HEK293 (cell line): Measurements from ENCODE around the gene ZNF577.

Experiments
- SCRT2 ChIP-seq: fragments of 450-650 bp; formaldehyde crosslinking; IDR thresholded peaks from 2 replicates; pipeline ENCODE4 v1.5.1; 2016; ENCODE audit warnings: missing biosample characterization, missing genetic modification characterization
- ZNF10 ChIP-seq: fragments of 450-650 bp; formaldehyde crosslinking; IDR thresholded peaks from 2 replicates; pipeline ENCODE4 v1.5.1; 2017; ENCODE audit warnings: missing biosample characterization, missing genetic modification characterization
- ZNF223 ChIP-seq: fragments of 450-650 bp; formaldehyde crosslinking; IDR thresholded peaks from 2 replicates; pipeline ENCODE4 v1.5.1; 2016; ENCODE audit warnings: missing biosample characterization, missing genetic modification characterization
- ZNF311 ChIP-seq: fragments of 450-650 bp; formaldehyde crosslinking; IDR thresholded peaks from 2 replicates; pipeline ENCODE4 v1.5.1; 2017; ENCODE audit warnings: missing biosample characterization, missing genetic modification characterization, borderline replicate concordance
- ZNF426 ChIP-seq: fragments of 450-650 bp; formaldehyde crosslinking; IDR thresholded peaks from 2 replicates; pipeline ENCODE4 v1.5.1; 2017; ENCODE audit warnings: missing biosample characterization, missing genetic modification characterization, mild to moderate bottlenecking, inconsistent platforms, moderate library complexity
- ZNF660 ChIP-seq: fragments of 450-650 bp; IDR thresholded peaks from 2 replicates; pipeline ENCODE4 v1.5.1; 2018; ENCODE audit warnings: missing biosample characterization, mild to moderate bottlenecking, missing genetic modification characterization
- TF ChIP-seq, protein P1 (sequence below): fragments of 450-650 bp; formaldehyde crosslinking; IDR thresholded peaks from 2 replicates; pipeline ENCODE4 v1.5.1; 2016; ENCODE audit warnings: missing biosample characterization, missing genetic modification characterization
- TF ChIP-seq, protein P2 (sequence below): fragments of 450-650 bp; formaldehyde crosslinking; IDR thresholded peaks from 2 replicates; pipeline ENCODE4 v1.5.1; 2016; ENCODE audit warnings: missing biosample characterization, missing genetic modification characterization
- TF ChIP-seq, protein P3 (sequence below): fragments of 450-650 bp; formaldehyde crosslinking; IDR thresholded peaks from 2 replicates; pipeline ENCODE4 v1.5.1; 2016; ENCODE audit warnings: missing biosample characterization, missing genetic modification characterization
- TF ChIP-seq, protein P4 (sequence below): fragments of 450-650 bp; formaldehyde crosslinking; IDR thresholded peaks from 2 replicates; pipeline ENCODE4 v1.5.1; 2016; ENCODE audit warnings: missing biosample characterization, missing genetic modification characterization

DNA sequence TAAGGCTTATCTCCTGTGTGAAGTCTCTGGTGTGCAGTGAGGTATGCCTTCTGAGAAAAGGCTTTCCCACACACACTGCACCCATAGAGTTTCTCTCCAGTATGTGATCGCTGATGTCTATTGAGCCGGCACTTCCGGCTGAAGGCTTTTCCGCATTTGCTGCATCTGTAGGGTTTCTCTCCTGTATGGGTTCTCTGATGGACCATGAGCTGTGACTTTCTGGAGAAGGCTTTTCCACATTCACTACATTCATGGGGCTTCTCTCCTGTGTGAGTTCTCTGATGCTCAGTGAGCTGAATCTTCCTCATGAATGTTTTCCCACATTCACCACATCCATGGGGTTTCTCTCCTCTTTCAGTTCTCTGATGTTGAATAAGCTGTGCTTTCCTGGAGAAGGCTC is 14.7 kb downstream of the ZNF577 start:
- TF ChIP-seq ZNF426 (tag by site-specific recombination) (no peak), SCRT2 (tag by site-specific recombination) (no peak), ZNF10 (tag by site-specific recombination) (no peak), ZNF223 (no peak), ZNF660 (no peak), ZNF311 (tag by site-specific recombination) (no peak)
- TF ChIP-seq, protein P1, sequence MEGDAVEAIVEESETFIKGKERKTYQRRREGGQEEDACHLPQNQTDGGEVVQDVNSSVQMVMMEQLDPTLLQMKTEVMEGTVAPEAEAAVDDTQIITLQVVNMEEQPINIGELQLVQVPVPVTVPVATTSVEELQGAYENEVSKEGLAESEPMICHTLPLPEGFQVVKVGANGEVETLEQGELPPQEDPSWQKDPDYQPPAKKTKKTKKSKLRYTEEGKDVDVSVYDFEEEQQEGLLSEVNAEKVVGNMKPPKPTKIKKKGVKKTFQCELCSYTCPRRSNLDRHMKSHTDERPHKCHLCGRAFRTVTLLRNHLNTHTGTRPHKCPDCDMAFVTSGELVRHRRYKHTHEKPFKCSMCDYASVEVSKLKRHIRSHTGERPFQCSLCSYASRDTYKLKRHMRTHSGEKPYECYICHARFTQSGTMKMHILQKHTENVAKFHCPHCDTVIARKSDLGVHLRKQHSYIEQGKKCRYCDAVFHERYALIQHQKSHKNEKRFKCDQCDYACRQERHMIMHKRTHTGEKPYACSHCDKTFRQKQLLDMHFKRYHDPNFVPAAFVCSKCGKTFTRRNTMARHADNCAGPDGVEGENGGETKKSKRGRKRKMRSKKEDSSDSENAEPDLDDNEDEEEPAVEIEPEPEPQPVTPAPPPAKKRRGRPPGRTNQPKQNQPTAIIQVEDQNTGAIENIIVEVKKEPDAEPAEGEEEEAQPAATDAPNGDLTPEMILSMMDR (tag by site-specific recombination): no peak
- TF ChIP-seq, protein P2, sequence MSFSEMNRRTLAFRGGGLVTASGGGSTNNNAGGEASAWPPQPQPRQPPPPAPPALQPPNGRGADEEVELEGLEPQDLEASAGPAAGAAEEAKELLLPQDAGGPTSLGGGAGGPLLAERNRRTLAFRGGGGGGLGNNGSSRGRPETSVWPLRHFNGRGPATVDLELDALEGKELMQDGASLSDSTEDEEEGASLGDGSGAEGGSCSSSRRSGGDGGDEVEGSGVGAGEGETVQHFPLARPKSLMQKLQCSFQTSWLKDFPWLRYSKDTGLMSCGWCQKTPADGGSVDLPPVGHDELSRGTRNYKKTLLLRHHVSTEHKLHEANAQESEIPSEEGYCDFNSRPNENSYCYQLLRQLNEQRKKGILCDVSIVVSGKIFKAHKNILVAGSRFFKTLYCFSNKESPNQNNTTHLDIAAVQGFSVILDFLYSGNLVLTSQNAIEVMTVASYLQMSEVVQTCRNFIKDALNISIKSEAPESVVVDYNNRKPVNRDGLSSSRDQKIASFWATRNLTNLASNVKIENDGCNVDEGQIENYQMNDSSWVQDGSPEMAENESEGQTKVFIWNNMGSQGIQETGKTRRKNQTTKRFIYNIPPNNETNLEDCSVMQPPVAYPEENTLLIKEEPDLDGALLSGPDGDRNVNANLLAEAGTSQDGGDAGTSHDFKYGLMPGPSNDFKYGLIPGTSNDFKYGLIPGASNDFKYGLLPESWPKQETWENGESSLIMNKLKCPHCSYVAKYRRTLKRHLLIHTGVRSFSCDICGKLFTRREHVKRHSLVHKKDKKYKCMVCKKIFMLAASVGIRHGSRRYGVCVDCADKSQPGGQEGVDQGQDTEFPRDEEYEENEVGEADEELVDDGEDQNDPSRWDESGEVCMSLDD (tag by site-specific recombination): no peak
- TF ChIP-seq, protein P3, sequence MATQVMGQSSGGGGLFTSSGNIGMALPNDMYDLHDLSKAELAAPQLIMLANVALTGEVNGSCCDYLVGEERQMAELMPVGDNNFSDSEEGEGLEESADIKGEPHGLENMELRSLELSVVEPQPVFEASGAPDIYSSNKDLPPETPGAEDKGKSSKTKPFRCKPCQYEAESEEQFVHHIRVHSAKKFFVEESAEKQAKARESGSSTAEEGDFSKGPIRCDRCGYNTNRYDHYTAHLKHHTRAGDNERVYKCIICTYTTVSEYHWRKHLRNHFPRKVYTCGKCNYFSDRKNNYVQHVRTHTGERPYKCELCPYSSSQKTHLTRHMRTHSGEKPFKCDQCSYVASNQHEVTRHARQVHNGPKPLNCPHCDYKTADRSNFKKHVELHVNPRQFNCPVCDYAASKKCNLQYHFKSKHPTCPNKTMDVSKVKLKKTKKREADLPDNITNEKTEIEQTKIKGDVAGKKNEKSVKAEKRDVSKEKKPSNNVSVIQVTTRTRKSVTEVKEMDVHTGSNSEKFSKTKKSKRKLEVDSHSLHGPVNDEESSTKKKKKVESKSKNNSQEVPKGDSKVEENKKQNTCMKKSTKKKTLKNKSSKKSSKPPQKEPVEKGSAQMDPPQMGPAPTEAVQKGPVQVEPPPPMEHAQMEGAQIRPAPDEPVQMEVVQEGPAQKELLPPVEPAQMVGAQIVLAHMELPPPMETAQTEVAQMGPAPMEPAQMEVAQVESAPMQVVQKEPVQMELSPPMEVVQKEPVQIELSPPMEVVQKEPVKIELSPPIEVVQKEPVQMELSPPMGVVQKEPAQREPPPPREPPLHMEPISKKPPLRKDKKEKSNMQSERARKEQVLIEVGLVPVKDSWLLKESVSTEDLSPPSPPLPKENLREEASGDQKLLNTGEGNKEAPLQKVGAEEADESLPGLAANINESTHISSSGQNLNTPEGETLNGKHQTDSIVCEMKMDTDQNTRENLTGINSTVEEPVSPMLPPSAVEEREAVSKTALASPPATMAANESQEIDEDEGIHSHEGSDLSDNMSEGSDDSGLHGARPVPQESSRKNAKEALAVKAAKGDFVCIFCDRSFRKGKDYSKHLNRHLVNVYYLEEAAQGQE (tag by site-specific recombination): no peak
- TF ChIP-seq, protein P4, sequence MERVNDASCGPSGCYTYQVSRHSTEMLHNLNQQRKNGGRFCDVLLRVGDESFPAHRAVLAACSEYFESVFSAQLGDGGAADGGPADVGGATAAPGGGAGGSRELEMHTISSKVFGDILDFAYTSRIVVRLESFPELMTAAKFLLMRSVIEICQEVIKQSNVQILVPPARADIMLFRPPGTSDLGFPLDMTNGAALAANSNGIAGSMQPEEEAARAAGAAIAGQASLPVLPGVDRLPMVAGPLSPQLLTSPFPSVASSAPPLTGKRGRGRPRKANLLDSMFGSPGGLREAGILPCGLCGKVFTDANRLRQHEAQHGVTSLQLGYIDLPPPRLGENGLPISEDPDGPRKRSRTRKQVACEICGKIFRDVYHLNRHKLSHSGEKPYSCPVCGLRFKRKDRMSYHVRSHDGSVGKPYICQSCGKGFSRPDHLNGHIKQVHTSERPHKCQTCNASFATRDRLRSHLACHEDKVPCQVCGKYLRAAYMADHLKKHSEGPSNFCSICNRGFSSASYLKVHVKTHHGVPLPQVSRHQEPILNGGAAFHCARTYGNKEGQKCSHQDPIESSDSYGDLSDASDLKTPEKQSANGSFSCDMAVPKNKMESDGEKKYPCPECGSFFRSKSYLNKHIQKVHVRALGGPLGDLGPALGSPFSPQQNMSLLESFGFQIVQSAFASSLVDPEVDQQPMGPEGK (tag by site-specific recombination): no peak
